Astrocyte (in vitro differentiated cells and primary cell): ENCODE results near the gene ATAD3A. TPM values are rescaled to one million over a fixed set of nuclear protein-coding genes. Genes with fewer than 3 reads are reported as not detected.
"Not testable (repeated sequence)": the region's sequence is repeated elsewhere in the genome, so short reads cannot be mapped to it uniquely, and the experiment has no call there.

Experiments used
- DNase-seq: peaks from one replicate; pipeline ENCODE4 v3.0.0-alpha.2; 2010; ENCODE audit warnings: low read depth
- FAIRE-seq: peaks from 2 replicates; lab custom pipeline; 2011; peaks lifted over from hg19 to GRCh38; lab: Jason Lieb, UNC
- H2AFZ ChIP-seq: 2 replicates; pipeline ENCODE4 v1.6.0; 2012; ENCODE audit warnings: low read depth, low read length, inconsistent platforms
- H3K27ac ChIP-seq: 2 replicates; pipeline ENCODE4 v1.5.1; 2011; ENCODE audit warnings: low read depth, low read length, inconsistent platforms
- H3K27me3 ChIP-seq: 2 replicates; pipeline ENCODE4 v1.6.0; 2011; ENCODE audit warnings: low read length, inconsistent platforms; ENCODE audit not compliant: insufficient read depth
- H3K36me3 ChIP-seq: 2 replicates; pipeline ENCODE4 v1.5.1; 2011; ENCODE audit warnings: low read length, inconsistent platforms; ENCODE audit not compliant: insufficient read depth
- H3K4me1 ChIP-seq: 2 replicates; pipeline ENCODE4 v1.5.1; 2011; ENCODE audit warnings: low read length, inconsistent platforms; ENCODE audit not compliant: insufficient read depth
- H3K4me2 ChIP-seq: 2 replicates; pipeline ENCODE4 v1.6.0; 2012; ENCODE audit warnings: low read length, inconsistent platforms
- H3K4me3 ChIP-seq: 2 replicates; pipeline ENCODE4 v1.5.1; 2011; ENCODE audit warnings: low read depth, mild to moderate bottlenecking, low read length, inconsistent platforms; ENCODE audit not compliant: insufficient read depth
- H3K79me2 ChIP-seq: 2 replicates; pipeline ENCODE4 v1.6.0; 2012; ENCODE audit warnings: mild to moderate bottlenecking, low read length, inconsistent platforms; ENCODE audit not compliant: insufficient read depth
- H3K9ac ChIP-seq: 2 replicates; pipeline ENCODE4 v1.6.0; 2012; ENCODE audit warnings: mild to moderate bottlenecking, low read length, inconsistent platforms
- H3K9me3 ChIP-seq: 2 replicates; pipeline ENCODE4 v1.5.1; 2012; ENCODE audit warnings: low read depth, mild to moderate bottlenecking, low read length, inconsistent platforms; ENCODE audit not compliant: insufficient read depth
- H4K20me1 ChIP-seq: 2 replicates; pipeline ENCODE4 v1.6.0; 2012; ENCODE audit warnings: low read length, inconsistent platforms; ENCODE audit not compliant: insufficient read depth
- H3K27ac Mint-ChIP-seq: one replicate; pipeline ENCODE4 v1.8.0; 2021; ENCODE audit warnings: mild to moderate bottlenecking, mixed read lengths; ENCODE audit not compliant: unreplicated experiment
- H3K27me3 Mint-ChIP-seq: one replicate; pipeline ENCODE4 v1.8.0; 2021; ENCODE audit warnings: low read depth, mixed read lengths; ENCODE audit not compliant: unreplicated experiment
- H3K36me3 Mint-ChIP-seq: one replicate; pipeline ENCODE4 v1.8.0; 2021; ENCODE audit warnings: low read depth, mixed read lengths; ENCODE audit not compliant: unreplicated experiment
- H3K4me1 Mint-ChIP-seq: one replicate; pipeline ENCODE4 v1.8.0; 2021; ENCODE audit warnings: low read depth, mixed read lengths; ENCODE audit not compliant: unreplicated experiment
- H3K4me3 Mint-ChIP-seq: one replicate; pipeline ENCODE4 v1.8.0; 2021; ENCODE audit warnings: mild to moderate bottlenecking, moderate library complexity, mixed read lengths; ENCODE audit not compliant: unreplicated experiment
- H3K9me3 Mint-ChIP-seq: one replicate; pipeline ENCODE4 v1.8.0; 2021; ENCODE audit warnings: mild to moderate bottlenecking, mixed read lengths; ENCODE audit not compliant: unreplicated experiment
- EZH2 ChIP-seq: IDR thresholded peaks from 2 replicates; pipeline ENCODE4 v1.6.1; 2012; ENCODE audit warnings: mild to moderate bottlenecking, low read length, inconsistent platforms; ENCODE audit not compliant: insufficient read depth
- total RNA-seq: library from RNA; stranded (reverse); gene quantifications from 2 replicates; pipeline ENCODE4 v1.2.1, GENCODE V29; 2021
- TF ChIP-seq, protein P1 (sequence below): IDR thresholded peaks from 2 replicates; pipeline ENCODE4 v1.5.1; 2011; ENCODE audit warnings: low read depth, mild to moderate bottlenecking, inconsistent platforms, low read length, moderate library complexity; ENCODE audit not compliant: insufficient read depth

The ATAD3A gene
- total RNA-seq, 1 donor from 2014 or later, result 54.9 TPM

DNA sequence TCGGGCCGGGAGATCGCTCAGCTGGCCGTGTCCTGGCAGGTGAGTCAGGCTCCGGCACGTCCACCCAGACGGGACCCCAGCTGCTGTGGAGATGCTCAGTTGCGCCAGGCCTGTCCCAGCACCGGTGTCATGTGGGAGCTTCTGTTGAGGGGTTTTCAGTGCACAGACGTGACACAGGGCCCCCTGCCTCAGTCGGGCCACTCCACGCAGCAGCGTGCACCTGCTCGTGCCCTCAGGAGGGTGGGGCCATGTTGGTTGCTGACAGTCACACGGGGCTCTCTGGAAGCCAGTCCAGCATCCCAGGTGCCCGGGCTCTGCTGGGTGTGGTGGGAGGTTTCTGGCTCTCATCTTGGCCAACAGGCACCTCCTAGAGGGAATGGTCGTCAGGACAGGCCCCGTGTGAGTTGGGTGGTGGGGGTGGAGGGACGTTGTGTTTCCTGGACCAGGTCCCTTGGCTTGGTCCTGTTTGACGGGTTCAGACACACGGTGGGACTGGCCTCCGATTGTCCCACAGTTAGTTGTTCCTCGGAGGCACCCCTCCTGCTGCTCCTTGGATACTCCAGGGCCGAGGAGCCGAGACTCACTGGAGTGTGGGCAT lies 21.2 kb upstream of the ATAD3A start:
- FAIRE-seq, result no peak
- Histone ChIP-seq H4K20me1 (peaks cover 13% of the 10 kb centered on the region), H3K9ac (no peak overlapping the region), H3K4me3 (no peak overlapping the region), H3K4me1 (no peaks in the 10 kb centered on the region), H3K4me2 (no peak overlapping the region), H3K79me2 (peaks cover 19% of the 10 kb centered on the region), H3K27me3 (no peaks in the 10 kb centered on the region), H3K36me3 (peaks cover 25% of the 10 kb centered on the region), H3K27ac (no peak overlapping the region), H2AFZ (no peak overlapping the region), H3K9me3 (no peaks in the 10 kb centered on the region)
- Mint-ChIP-seq H3K4me3 (no peak overlapping the region), H3K4me1 (no peaks in the 10 kb centered on the region), H3K27ac (no peak overlapping the region), H3K36me3 (peaks cover 23% of the 10 kb centered on the region), H3K27me3 (no peaks in the 10 kb centered on the region), H3K9me3 (peaks cover 2% of the 10 kb centered on the region)
- DNase-seq, result no peak
- TF ChIP-seq, protein P1, sequence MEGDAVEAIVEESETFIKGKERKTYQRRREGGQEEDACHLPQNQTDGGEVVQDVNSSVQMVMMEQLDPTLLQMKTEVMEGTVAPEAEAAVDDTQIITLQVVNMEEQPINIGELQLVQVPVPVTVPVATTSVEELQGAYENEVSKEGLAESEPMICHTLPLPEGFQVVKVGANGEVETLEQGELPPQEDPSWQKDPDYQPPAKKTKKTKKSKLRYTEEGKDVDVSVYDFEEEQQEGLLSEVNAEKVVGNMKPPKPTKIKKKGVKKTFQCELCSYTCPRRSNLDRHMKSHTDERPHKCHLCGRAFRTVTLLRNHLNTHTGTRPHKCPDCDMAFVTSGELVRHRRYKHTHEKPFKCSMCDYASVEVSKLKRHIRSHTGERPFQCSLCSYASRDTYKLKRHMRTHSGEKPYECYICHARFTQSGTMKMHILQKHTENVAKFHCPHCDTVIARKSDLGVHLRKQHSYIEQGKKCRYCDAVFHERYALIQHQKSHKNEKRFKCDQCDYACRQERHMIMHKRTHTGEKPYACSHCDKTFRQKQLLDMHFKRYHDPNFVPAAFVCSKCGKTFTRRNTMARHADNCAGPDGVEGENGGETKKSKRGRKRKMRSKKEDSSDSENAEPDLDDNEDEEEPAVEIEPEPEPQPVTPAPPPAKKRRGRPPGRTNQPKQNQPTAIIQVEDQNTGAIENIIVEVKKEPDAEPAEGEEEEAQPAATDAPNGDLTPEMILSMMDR, result no peak
- TF ChIP-seq EZH2, result no peak

DNA sequence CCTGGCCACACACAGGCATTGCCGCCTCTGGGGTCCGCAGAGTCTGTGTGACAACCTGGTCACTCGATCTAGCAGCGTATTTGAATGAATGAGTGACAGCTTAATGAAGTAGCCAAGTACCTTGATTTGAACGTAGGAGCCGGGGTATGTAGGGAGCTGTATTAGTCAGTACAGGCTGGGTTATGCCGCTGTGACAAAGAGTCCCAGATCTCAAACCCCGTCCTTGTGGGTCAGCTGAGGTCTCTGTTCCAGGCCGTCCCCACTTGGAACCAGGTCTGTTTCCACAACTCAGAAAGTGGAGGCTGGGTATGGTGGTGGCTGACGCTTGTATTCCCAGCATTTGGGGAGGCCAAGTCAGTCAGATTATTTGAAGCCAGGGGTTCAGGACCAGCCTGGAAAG lies 20.4 kb upstream of the ATAD3A start:
- Histone ChIP-seq H3K79me2 (peaks cover 19% of the 10 kb centered on the region), H3K9me3 (no peaks in the 10 kb centered on the region), H3K4me1 (no peaks in the 10 kb centered on the region), H3K4me3 (no peak overlapping the region), H3K36me3 (peaks cover 25% of the 10 kb centered on the region), H3K27ac (no peak overlapping the region), H2AFZ (no peak overlapping the region), H4K20me1 (peaks cover 13% of the 10 kb centered on the region), H3K27me3 (no peaks in the 10 kb centered on the region), H3K4me2 (no peak overlapping the region), H3K9ac (no peak overlapping the region)
- FAIRE-seq, result no peak
- Mint-ChIP-seq H3K9me3 (peaks cover 2% of the 10 kb centered on the region), H3K27me3 (no peaks in the 10 kb centered on the region), H3K27ac (no peak overlapping the region), H3K4me1 (no peaks in the 10 kb centered on the region), H3K4me3 (no peak overlapping the region), H3K36me3 (peaks cover 23% of the 10 kb centered on the region)
- DNase-seq, result no peak
- TF ChIP-seq, protein P1, result no peak

DNA sequence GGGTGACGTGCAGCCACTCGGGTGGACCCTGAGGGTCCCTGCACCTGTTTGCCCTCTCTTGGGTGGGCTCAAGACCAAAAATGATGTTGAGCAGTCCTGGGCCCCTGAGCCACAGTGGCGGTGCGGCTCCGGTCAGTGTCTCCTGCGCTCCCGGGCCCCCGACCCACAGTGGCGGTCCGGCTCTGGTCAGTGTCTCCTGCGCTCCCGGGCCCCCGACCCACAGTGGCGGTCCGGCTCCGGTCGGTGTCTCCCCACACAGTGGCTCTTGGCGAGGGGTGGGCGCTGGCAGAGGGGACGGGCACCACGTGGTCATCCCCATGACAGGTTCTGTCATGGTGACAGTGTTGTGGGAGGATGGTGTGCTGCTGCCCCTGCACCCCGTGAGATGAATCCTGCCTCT lies 17.7 kb upstream of the ATAD3A start:
- H3K27ac ChIP-seq, H4K20me1 ChIP-seq, H3K27me3 Mint-ChIP-seq, H3K27ac Mint-ChIP-seq, H3K4me2 ChIP-seq, H3K9ac ChIP-seq, H2AFZ ChIP-seq, H3K27me3 ChIP-seq, H3K9me3 ChIP-seq, H3K4me1 Mint-ChIP-seq, H3K9me3 Mint-ChIP-seq, H3K4me3 Mint-ChIP-seq, DNase-seq, H3K4me3 ChIP-seq, FAIRE-seq, H3K4me1 ChIP-seq: not testable (repeated sequence)
- H3K36me3 Mint-ChIP-seq, result peaks cover 23% of the 10 kb centered on the region
- Histone ChIP-seq H3K36me3 (peaks cover 17% of the 10 kb centered on the region), H3K79me2 (peaks cover 14% of the 10 kb centered on the region)

DNA sequence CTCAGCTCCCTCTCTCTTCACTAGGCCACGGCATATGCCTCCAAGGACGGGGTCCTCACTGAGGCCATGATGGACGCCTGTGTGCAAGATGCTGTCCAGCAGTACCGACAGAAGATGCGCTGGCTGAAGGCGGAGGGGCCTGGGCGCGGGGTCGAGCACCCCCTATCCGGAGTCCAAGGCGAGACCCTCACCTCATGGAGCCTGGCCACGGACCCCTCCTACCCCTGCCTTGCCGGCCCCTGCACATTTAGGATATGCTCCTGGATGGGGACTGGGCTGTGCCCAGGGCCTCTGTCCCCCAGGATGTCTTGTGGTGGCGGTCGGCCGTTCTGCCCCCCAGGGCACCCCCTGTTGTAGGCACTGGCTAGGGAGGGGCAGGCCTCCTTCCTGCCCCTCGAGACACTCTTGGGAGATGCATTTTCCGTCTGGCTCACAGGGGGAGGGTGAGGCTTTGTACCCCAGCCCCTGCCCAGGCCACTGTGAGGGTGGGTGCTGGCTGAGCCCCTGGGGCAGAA lies 16.4 kb upstream of the ATAD3A start:
- Histone ChIP-seq H3K36me3 (peaks cover 14% of the 10 kb centered on the region), H3K79me2 (peaks cover 11% of the 10 kb centered on the region)
- not testable (repeated sequence) for FAIRE-seq, H3K9me3 ChIP-seq, H2AFZ ChIP-seq, H3K4me1 Mint-ChIP-seq, DNase-seq, H3K9me3 Mint-ChIP-seq, H3K4me3 Mint-ChIP-seq, H4K20me1 ChIP-seq, H3K27me3 ChIP-seq, H3K27ac Mint-ChIP-seq, H3K9ac ChIP-seq, H3K27me3 Mint-ChIP-seq, H3K4me1 ChIP-seq, H3K27ac ChIP-seq, H3K4me3 ChIP-seq, H3K4me2 ChIP-seq
- peaks cover 21% of the 10 kb centered on the region for H3K36me3 Mint-ChIP-seq
